ENCODE measurements around the gene ATP6V0B. TPM values are rescaled to one million over a fixed set of nuclear protein-coding genes. Genes with fewer than 3 reads are reported as not detected.

The ATP6V0B gene
- total RNA-seq, 1 donor from 2014 or later: 119 TPM

DNA sequence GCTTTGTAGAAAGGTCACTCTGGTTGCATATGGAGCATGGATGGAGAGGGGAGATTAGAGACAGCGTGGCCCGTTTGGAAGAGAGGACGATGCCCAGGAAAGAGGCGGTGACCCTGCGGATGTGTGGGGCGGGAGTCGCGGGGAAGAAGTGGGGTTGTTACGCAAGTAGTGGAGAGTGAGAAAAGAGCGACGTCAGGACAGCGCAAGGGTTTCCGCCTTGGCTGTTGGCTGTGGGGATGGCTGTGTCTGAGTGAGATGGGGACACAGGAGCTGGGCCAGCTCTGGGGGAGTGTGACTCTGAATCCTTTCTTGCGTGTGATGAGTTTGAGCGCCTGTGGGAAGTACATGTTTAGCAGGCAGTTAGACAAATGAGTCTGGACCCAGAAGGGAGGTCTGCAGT, 8.0 kb downstream of the ATP6V0B start:
- DNase-seq (ENCODE audit: extremely low read depth, low read depth, low spot score): no peak

DNA sequence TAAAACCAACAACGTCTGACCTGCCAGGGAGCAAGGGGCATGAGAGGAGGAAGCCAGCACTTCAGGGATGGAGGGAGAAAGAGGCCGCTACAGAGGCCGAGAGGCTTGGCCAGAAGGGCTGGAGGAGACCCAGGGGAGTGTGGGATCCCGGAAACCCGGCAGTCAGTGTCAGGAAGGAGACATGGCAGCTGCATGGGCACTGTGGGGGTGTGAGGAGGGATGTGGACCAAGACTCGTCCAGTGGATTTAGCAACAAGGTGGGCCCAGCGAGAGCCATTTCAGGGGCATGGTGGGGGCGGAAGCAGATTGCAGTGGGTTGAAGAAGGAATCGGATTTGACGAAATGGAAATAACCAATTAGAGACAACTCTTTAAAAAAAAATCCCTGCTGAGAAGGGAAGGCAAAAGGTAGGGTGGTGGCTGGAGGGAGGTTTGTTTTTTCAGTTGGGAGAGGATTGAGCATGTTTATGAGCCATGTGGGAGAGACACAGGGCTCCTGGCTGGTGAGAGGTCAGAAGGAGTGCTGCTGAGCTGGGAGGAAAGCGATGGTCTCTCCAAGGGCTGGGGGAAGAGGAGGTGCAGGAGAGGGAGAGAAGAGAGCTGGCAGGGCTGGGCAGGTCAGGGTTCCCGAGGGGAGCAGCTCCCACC, 8.6 kb downstream of the ATP6V0B start:
- no peak for DNase-seq (ENCODE audit: extremely low read depth, low read depth, low spot score)

DNA sequence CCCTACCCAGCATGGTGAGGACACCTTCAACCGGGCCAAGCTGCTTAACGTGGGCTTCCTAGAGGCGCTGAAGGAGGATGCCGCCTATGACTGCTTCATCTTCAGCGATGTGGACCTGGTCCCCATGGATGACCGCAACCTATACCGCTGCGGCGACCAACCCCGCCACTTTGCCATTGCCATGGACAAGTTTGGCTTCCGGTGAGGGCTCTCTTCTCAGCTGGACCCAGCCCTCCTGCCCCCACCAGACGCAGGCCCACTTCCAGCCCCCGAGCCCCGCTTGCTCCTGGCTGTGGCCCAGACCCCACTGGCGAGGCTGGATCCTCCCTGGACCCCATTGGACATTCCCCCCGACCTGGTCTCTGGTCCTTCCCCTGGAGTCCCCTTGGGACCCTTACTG, 10.1 kb downstream of the ATP6V0B start:
- no peak for DNase-seq (ENCODE audit: extremely low read depth, low read depth, low spot score)

DNA sequence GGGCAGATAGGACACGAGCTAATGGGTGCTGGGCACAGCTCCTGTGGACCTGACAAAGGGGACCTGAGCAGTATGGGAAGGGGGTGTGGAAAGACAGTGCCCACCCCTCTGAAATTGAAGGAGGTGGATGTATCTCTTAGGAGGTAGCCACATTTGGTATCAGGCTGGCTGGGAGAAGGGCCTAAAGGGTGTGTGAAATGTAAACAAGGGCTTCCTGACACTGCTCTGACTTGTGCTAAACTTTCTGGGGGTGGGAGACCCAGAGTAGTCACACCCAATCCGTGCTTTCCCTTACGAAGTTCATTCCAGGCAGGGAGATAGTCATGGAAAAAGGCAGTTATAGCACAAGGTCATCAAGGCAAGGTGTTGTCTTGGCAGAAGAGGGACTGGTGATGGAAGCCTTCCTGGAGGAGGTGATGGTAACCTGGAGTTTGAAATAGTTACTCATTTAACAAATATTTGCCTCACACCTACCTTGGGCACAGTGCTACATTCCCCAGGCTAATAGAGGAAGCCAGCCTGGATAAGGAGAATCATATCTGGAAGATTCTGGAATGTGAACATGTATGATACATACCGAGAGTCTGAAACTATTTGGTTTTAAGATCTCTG, 11.3 kb downstream of the ATP6V0B start:
- no peak for DNase-seq (ENCODE audit: extremely low read depth, low read depth, low spot score)

DNA sequence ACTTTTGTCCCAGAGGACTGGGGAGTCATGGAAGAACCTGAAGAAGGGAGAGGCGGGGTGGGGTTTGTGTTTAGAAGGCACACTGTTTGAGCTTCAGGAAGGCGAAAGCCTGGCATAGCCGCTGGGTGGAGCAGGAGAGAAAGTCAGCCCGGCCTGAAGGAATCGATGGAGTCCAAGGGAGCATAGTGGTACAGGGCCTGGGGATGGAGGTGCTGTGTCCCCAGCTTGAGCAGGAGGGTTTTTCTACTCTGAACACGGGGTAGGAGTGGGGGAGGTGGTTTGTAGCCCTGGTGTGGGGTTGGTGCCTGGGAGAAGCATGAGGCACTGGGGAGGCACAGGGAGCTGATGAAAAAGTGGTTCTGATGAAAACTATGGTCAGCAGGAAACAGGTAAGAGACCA, 12.0 kb downstream of the ATP6V0B start:
- DNase-seq (ENCODE audit: extremely low read depth, low read depth, low spot score): no peak

DNA sequence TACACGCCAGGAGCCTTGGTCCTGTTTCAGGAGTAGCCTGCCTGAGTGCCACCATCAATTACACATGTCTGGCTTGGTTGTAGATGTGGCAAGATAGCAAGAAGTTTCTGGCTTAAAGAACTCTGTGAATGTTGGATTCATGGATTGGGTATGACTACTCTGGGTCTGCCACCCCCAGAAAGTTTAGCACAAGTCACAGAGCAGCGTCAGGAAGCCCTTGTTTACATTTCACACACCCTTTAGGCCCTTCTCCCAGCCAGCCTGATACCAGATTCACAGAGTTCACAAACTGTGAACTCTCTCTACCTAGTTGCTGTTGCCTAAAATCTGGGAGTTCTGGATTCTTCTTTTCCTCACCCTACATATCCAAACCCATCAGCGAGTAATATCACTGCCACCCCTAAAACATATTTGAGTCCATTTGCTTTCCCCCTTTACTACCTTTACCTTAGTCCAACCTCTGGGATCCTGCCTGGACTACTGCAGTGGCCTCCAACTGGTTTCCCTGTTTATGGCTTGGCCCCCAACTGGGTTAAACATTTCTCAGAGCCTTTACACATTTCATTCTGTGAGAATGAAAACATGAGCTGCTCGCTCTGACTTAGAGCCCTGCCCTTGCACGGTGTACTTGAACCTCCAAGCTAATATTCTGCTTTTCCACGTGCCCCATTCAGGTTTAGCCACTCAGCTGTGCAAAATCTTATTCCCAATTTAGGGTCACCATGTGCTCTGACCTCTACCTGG, 12.6 kb downstream of the ATP6V0B start:
- no peak for DNase-seq (ENCODE audit: extremely low read depth, low read depth, low spot score)

DNA sequence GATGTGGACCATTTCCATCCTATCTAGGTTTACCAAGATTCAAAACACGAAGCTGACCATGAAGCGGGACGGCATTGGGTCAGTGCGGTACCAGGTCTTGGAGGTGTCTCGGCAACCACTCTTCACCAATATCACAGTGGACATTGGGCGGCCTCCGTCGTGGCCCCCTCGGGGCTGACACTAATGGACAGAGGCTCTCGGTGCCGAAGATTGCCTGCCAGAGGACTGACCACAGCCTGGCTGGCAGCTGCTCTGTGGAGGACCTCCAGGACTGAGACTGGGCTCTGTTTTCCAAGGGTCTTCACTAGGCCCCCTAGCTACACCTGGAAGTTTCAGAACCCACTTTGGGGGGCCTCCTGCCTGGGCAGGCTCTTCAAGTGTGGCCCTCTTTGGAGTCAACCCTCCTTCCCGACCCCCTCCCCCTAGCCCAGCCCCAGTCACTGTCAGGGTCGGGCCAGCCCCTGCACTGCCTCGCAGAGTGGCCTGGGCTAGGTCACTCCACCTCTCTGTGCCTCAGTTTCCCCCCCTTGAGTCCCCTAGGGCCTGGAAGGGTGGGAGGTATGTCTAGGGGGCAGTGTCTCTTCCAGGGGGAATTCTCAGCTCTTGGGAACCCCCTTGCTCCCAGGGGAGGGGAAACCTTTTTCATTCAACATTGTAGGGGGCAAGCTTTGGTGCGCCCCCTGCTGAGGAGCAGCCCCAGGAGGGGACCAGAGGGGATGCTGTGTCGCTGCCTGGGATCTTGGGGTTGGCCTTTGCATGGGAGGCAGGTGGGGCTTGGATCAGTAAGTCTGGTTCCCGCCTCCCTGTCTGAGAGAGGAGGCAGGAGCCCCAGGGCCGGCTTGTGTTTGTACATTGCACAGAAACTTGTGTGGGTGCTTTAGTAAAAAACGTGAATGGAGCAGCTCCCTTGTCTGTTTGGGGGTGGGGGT, 15.8 kb downstream of the ATP6V0B start:
- no peak for DNase-seq (ENCODE audit: extremely low read depth, low read depth, low spot score)

DNA sequence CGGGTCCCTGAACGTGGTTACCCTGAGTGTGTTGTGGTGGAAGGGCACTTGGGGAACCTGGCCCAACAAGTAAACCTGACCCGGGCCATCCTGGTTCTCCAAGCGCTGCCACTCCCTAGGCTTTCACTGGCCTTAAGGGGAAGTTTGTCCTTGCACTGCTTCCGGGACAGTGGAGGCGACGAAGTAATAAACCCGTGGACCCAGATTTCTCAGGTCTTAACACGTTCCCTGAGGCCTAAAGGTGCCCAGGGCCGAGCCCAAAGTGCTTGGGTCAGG, 16.4 kb downstream of the ATP6V0B start:
- DNase-seq (ENCODE audit: extremely low read depth, low read depth, low spot score): no peak

DNA sequence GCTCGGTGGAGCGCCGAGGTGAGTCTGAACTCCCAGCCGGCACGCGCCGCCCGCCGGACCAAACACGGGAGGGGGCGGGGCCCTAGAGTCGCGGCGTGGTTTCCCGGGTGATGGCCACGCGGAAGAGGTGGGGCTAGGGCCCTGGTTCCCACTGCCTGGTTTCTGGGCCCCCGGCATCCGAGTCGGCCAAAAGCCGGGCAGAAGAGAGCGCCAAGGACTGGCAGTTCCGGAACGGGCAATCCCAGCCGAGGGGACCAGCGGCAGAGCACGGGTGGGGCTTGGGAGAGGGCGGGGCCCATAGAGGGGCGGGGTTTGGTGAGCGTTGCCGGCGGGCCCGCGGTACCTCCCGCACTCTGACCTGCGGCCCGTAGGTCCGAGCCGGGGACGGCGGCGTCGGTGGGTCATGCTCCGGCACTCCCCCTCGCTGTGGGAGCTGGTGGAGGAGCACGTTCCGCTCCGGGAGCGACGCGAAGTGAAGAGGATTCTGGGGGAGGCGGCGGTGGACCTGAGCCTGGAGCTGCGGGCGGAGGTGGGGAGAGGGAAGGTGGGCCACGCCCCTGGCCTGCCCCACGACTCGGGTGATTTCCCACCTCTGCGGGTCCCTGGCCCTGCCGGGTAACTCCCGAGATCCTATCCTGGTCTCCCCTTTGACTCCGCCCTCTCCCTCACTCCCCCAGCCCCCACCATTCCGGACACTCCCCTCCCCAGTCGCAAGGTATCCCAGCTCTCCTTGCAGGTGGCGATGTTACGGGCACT, 16.9 kb downstream of the ATP6V0B start, which contains the start of gene CCDC24:
CCDC24 (plus strand) TSS at position 124 of the 756 bp plus-strand sequence; CDS start at position 404, 280 bp downstream.
- no peak for DNase-seq (ENCODE audit: extremely low read depth, low read depth, low spot score)

DNA sequence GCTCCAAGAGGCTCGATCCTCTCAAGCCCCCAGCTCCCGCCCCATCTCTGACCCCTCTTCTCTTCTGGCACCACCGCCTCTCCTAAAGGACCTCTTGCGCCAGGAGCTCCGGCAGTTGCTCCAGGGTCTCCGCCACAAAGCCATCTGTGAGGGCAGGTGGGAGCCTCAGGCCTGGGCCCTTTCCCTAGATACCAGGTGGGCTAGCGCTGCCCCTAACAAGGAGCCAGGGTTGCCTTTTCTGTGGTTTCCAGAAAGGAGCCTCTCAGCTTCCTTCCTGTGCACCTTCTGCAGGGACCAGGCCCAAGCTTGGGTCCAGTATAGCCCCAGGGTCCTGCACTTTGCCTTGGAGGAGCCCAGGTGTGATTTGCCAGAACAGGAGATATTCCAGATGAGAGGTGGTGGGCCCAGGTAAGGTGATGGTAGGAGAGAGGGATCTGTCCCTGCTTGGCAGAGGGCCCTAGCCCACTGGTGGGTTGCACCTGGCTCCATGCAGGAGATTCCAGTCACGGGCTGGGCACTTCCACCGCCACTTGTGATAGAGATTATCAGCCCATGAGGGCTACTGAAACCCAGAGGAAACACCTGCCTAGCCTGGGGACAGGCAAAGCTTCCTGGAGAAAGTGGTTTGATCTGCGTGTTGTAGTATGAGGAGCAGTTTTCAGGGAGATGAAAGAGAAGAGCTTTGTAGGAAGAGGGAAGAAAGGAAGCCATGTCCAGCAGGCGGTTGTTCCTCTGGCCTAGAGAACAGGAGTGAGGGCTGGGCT, 17.7 kb downstream of the ATP6V0B start:
- DNase-seq (ENCODE audit: extremely low read depth, low read depth, low spot score): no peak

DNA sequence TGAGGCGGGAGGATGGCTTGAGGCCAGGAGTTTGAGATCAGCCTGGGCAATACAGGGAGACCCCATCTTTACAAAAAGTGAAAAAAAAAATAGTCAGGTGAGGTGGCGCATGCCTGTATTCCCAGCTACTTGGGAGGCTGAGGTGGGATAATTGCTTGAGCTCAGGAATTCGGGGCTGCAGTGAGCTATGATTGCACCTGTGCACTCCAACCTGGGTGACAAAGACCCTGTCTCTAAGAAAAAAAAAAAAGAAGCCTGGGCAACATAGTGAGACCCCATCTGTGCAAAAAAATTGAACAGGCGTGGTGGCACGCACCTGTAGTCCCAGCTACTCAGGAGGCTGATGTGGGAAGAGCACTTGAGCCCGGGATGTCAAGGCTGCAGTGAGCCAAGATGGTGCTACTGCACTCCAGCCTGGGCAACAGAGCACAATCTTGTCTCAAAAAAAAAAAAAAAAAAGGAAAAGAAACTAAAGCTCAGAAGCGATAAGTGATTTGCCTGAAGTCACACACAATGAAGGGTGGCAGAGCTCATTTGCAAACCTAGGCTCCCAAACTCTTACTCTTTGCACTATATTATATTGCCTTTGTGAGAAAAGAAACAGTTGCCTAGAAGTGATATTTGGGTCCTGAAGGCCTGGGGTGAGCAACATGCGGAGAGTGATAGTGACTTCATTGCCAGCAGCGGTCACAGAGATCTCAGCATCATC, 18.6 kb downstream of the ATP6V0B start:
- no peak for DNase-seq (ENCODE audit: extremely low read depth, low read depth, low spot score)

DNA sequence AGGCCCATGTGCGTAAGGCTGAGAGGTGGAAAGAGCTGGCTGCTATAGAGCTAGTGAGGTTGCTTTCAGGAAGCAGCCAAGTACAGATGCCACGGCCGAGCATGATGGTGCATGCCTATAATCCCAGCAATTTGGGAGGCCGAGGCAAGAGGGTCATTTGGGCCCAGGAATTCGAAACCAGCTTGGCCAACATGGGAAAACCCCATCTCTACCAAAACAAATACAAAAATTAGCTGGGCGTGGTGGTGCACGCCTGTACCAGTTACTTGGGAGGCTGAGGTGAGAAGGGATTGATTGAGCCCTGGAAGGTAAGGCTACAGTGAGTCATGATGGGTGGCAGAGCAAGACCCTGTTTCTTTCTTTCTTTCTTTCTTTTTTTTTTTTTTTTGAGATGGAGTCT, 19.3 kb downstream of the ATP6V0B start:
- no peak for DNase-seq (ENCODE audit: extremely low read depth, low read depth, low spot score)

DNA sequence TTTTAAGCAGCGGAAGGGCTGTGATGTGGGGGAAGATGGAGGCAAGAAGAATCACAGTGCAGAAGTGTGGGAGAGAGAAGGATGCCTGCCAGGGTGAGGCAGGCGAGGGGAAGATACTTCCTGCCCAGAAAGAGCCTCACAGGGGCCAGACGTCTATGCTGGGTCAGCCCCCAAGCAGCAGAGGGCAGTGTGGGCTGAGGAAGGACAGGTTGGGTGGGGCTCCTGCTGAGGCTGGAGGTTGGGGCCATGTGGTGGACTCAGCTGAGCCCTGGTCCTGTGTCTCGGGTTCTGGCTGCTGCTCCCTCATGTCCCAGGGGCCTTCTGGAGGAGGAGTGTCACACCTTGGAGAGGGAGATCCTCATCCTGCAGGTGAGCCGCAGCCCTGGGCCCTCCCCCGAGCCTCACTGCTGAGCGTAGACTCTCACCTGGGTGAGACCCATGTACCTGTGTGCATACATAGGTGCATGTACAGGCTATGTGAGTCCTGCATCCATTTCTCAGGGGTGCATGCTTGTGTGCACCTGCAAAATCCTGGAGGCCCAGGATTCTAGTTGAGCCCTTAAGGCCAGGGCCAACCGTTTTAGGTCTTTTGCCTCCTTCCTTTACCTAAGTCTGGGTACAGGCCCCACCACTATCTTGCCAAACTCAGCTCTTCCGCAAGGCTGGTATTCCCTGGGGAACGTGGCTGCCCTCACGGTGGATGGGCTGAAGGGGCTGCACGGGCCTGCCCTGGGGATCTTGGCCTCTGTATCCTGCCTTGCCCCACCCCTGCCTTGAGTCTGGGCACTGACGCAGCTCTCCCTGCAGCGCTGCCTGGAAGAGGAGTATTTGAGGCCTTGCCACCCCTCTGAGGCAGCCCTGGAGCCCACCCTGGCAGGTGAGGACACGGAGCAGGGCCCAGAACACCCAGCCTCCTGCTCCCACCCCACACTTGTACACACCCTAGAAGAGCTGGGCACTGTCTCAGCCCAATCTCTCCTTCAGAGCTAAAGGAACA, 20.3 kb downstream of the ATP6V0B start:
- no peak for DNase-seq (ENCODE audit: extremely low read depth, low read depth, low spot score)

DNA sequence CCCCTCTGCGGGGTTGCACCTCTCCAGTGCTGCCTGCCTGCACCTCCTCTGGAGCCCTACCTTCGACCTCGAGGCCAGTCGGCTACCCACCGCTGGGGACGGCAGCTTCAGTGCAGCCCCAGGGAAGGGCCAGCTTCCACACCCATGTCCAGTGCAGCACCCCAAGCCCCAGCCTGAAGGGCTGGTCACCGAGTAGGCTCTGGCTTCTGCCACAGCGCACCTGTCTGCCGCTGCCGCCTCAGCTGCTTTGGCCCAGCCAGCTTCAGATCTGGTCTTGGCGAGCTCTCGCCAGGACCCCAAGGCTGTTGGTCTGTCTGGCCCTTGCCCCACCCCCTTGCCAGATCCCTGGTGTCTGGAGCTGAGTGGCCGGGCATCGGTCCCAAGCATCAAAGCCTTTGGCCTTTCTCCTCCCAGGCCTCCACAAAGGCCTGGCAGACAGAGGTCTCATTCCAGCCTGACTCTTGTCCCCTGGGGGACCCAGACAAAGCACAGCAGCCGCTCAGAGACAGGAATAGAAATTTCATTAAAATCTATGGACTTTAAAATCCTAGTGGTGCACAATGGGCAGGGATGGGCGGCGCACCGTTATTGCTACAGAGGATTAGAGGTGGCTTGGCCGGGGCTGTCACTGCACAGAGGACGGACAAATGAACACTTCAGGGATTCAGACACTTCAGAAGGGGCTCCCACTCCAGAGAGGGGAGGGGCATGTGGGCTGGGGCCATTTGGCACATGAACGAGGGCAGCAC, 21.4 kb downstream of the ATP6V0B start:
- no peak for DNase-seq (ENCODE audit: extremely low read depth, low read depth, low spot score)

DNA sequence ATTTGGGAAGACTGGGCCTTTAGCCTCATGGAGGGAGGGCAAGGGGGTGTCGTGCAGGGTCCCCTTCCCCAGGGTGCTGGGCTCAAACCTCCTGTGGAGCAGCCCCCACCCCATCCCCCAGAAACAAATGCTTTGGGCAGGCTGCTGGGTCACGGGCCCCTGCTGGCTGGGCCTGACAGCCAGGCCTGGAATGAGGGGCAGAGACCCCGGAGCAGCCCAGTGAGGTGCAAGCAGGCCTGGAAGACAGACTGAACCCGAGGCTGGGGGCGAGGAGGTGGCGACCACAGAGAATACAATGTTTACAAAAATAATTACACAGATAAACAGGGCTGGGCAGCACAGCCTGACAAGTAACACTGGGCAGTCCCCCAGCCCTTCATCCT, 22.0 kb downstream of the ATP6V0B start:
- no peak for DNase-seq (ENCODE audit: extremely low read depth, low read depth, low spot score)

DNA sequence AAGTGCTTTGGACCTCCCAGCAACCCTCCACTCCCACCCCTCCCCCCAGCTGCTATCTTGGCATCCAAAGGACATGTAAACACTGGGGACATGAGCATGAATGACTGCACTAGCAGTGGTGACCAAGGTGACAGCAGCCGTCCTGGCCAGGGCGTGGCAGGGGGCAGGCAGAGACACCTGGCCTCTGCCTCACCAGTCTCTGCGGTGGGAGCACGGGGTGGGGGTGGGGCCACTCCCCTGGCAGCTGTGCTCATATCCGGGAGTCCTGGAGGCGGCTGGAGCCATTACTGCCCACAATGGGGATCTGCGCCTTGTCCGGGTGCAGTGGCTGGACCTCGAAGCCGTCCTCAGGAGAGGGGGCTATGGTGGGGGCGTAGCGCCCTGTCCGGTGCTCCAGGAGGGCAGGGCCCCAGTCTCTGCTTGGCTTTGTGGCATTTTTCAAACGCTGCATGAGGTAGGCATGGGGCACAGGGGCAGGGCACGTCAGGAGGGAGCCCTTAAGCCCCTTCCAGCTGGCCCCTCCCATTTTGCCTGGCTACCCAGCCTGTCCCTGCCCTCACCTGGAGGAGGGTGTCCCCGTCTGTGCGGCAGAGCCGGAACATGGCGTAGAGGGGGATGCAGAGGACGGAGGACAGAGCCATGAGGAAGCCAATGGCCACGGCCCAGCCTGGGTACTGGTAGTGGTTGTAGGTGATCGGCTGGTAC, 22.7 kb downstream of the ATP6V0B start:
- DNase-seq (ENCODE audit: extremely low read depth, low read depth, low spot score): no peak

DNA sequence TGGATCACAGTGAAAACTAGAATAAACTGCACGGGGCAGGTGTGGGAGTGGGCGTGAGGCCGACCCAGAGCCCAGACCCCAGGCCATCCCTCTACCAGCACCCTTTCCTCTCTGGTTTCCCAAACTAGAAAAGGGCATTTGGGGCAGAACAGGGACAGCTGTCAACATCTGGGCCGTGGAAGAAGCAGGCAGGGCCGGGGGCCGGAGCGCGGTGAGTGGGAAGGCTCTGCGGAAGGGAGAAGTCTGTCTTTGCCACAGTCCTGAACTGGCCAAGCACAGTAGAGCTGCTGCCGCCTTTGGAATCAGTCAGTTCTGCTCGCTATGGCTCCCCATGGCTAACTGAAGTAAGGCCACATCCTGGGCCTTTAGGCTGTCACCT, 23.2 kb downstream of the ATP6V0B start:
- DNase-seq (ENCODE audit: extremely low read depth, low read depth, low spot score): no peak

All from glomerular endothelial cell (primary cell).